B cell (primary cell): Measurements from ENCODE around the gene GMCL2. TPM values are rescaled to one million over a fixed set of nuclear protein-coding genes. Genes with fewer than 3 reads are reported as not detected.

ENCODE experiments used
- ATAC-seq: fragments of 200-7000 bp; cut with Tn5 transposase; one replicate; pipeline ENCODE4 v1.10.0; 2021; ENCODE audit warnings: low read depth, mild to moderate bottlenecking, moderate number of reproducible peaks, moderate library complexity
- CTCF ChIA-PET: fragments of 350-600 bp; sonication (Branson Sonifier 250); formaldehyde crosslinking; loops from one replicate; lab custom pipeline; 2021; ENCODE audit warnings: antibody characterized with exemption, inconsistent platforms; lab: Charles Lee
- POLR2A ChIA-PET: fragments of 350-600 bp; sonication (Branson Sonifier 250); formaldehyde crosslinking; loops from one replicate; lab custom pipeline; 2021; ENCODE audit warnings: antibody characterized with exemption; lab: Charles Lee
- DNase-seq: peaks from one replicate; pipeline ENCODE4 v3.0.0; 2013
- H2AFZ ChIP-seq: 2 replicates; pipeline ENCODE4 v1.6.1; 2012; ENCODE audit warnings: mild to moderate bottlenecking, low read depth, low read length; ENCODE audit not compliant: insufficient read depth, poor library complexity, severe bottlenecking
- H3K27ac ChIP-seq, 2 donors: 1 replicate in 1 of 2; 2 replicates in 1 of 2; pipeline ENCODE4 v1.5.1; 2012 to 2013; ENCODE audit warnings: low read length in 2 of 2, mild to moderate bottlenecking in 2 of 2, moderate library complexity in 1 of 2
- H3K27me3 ChIP-seq, 4 experiments: fragments of 200-600 bp in 1 of 4; sonication (generic) in 1 of 4; replicated peaks in 1 of 4; 1 replicate in 2 of 4; 2 replicates in 2 of 4; pipeline versions ENCODE4 v1.6.1 to v1.7.0; 2013 to 2016; ENCODE audit warnings: low read length in 3 of 4, mild to moderate bottlenecking in 2 of 4, mixed read lengths in 1 of 4, moderate library complexity in 1 of 4; ENCODE audit not compliant: insufficient read depth in 4 of 4, control insufficient read depth in 3 of 4; ENCODE audit errors: control extremely low read depth in 1 of 4
- H3K36me3 ChIP-seq, 2 experiments: replicated peaks in 1 of 2; 1 replicate in 1 of 2; 2 replicates in 1 of 2; pipeline versions ENCODE4 v1.6.1 to v1.7.1; 2013; ENCODE audit warnings: low read length in 1 of 2; ENCODE audit not compliant: insufficient read depth in 2 of 2, control insufficient read depth in 1 of 2; ENCODE audit errors: control extremely low read depth in 1 of 2, extremely low read depth in 1 of 2
- H3K4me1 ChIP-seq, 2 donors: fragments of 200-600 bp in 1 of 2; sonication (generic) in 1 of 2; 1 replicate in 1 of 2; 2 replicates in 1 of 2; pipeline versions ENCODE4 v1.5.1 to v1.6.1; 2013 to 2017; ENCODE audit warnings: low read length in 2 of 2; ENCODE audit not compliant: control insufficient read depth in 2 of 2, insufficient read depth in 2 of 2
- H3K4me2 ChIP-seq: replicated peaks from 2 replicates; pipeline ENCODE3; 2012; ENCODE audit warnings: mild to moderate bottlenecking, low read depth, low read length; ENCODE audit not compliant: poor library complexity, severe bottlenecking
- H3K4me3 ChIP-seq, 5 experiments: fragments of 200-600 bp in 1 of 5; sonication (generic) in 1 of 5; 1 replicate in 3 of 5; 2 replicates in 2 of 5; pipeline versions ENCODE4 v1.5.1 to v1.7.0; 2011 to 2016; ENCODE audit warnings: low read length in 4 of 5, mild to moderate bottlenecking in 4 of 5, low read depth in 2 of 5, control low read depth in 1 of 5, moderate library complexity in 1 of 5; ENCODE audit not compliant: insufficient read depth in 1 of 5; ENCODE audit errors: control extremely low read depth in 1 of 5, extremely low read depth in 1 of 5
- H3K79me2 ChIP-seq: fragments of 200-600 bp; sonication (generic); one replicate; pipeline ENCODE4 v1.6.0; 2016; ENCODE audit warnings: low read length; ENCODE audit not compliant: control insufficient read depth, insufficient read depth
- H3K9ac ChIP-seq: fragments of 200-600 bp; sonication (generic); 2 replicates; pipeline ENCODE4 v1.6.1; 2017; ENCODE audit warnings: mild to moderate bottlenecking, low read length, moderate library complexity
- H3K9me3 ChIP-seq, 3 donors: one replicate each; pipeline versions ENCODE4 v1.6.1 to v1.7.1; 2013; ENCODE audit warnings: low read length in 2 of 3; ENCODE audit not compliant: control insufficient read depth in 2 of 3, insufficient read depth in 1 of 3; ENCODE audit errors: control extremely low read depth in 1 of 3
- H4K20me1 ChIP-seq: 2 replicates; pipeline ENCODE4 v1.6.0; 2012; ENCODE audit warnings: mild to moderate bottlenecking, low read length; ENCODE audit not compliant: insufficient read depth, control insufficient read depth, poor library complexity, severe bottlenecking
- H3K27ac Mint-ChIP-seq: one replicate; pipeline ENCODE4 v1.8.0; 2021; ENCODE audit warnings: mixed read lengths
- H3K27me3 Mint-ChIP-seq: one replicate; pipeline ENCODE4 v1.8.0; 2021; ENCODE audit warnings: mixed read lengths
- H3K4me1 Mint-ChIP-seq: one replicate; pipeline ENCODE4 v1.8.0; 2021; ENCODE audit warnings: mixed read lengths
- H3K4me3 Mint-ChIP-seq: one replicate; pipeline ENCODE4 v1.8.0; 2021; ENCODE audit warnings: mixed read lengths
- H3K9me3 Mint-ChIP-seq: one replicate; pipeline ENCODE4 v1.8.0; 2022; ENCODE audit warnings: mixed read lengths; ENCODE audit not compliant: insufficient read depth
- EZH2 ChIP-seq: IDR thresholded peaks from 2 replicates; pipeline ENCODE4 v1.6.1; 2012; ENCODE audit warnings: borderline replicate concordance, low read depth, mild to moderate bottlenecking, moderate library complexity, low read length; ENCODE audit not compliant: insufficient read depth, poor library complexity, severe bottlenecking
- WGBS: methylation state at CpG from one replicate; pipeline ENCODE4 v1.1.5; 2013; ENCODE audit warnings: missing lambda C conversion rate; ENCODE audit not compliant: insufficient coverage; 5-methylcytosine and 5-hydroxymethylcytosine counted together
- intact Hi-C: fragments of 100-400 bp; cut with micrococcal nuclease; formaldehyde crosslinking; loops from one replicate; pipeline ENCODE4 v1.10.0; 2022
- polyA plus RNA-seq: library from polyadenylated mRNA; depleted of rRNA; stranded (reverse); fragments of >200 nt; gene quantifications from 2 replicates; pipeline ENCODE4 v1.2.3, GENCODE V29; 2012
- total RNA-seq, 2 donors: library from RNA; stranded (reverse); fragments of 120-200 nt in 1 of 2; gene quantifications; 1 replicate in 1 of 2; 2 replicates in 1 of 2; pipeline versions ENCODE4 v1.2.3 to v1.2.4, GENCODE V29; 2013 to 2022
- TF ChIP-seq, protein P1 (sequence below): fragments of 200-600 bp; IDR thresholded peaks from one replicate; pipeline ENCODE4 v1.8.0; 2022; ENCODE audit warnings: antibody characterized with exemption, mild to moderate bottlenecking

The GMCL2 gene
- total and polyA plus RNA-seq, 2 donors (not counting 1 experiment from before 2014, with no cell fraction given): not detected

GRCh38 chr5:178211095-178212048 is 24.2 kb upstream of the GMCL2 start:
- ChIA-PET CTCF (no interaction called here), POLR2A (interaction anchor here (0.6 kb wide), 1 partner anchor 352 kb away, joined by 13 read pairs; no protein-coding TSS in a partner anchor)
- Histone ChIP-seq H3K36me3 (peaks cover 0 to 92% of the 10 kb centered on the region in 2 experiments), H4K20me1 (peaks cover 65% of the 10 kb centered on the region), H3K9me3 (no peaks in the 10 kb centered on the region), H2AFZ (no peak overlapping the region), H3K9ac (no peak overlapping the region), H3K79me2 (peaks cover 20% of the 10 kb centered on the region), H3K4me1 (peaks cover 6 to 11% of the 10 kb centered on the region in 2 donors), H3K4me2 (no peak overlapping the region), H3K27me3 (no peaks in the 10 kb centered on the region), H3K27ac (no peak overlapping the region), H3K4me3 (no peak overlapping the region)
- intact Hi-C loops: no loop called here
- no peak for ATAC-seq
- Mint-ChIP-seq H3K4me3 (no peak overlapping the region), H3K27me3 (no peaks in the 10 kb centered on the region), H3K27ac (peak overlapping the region; percentile 59), H3K9me3 (no peaks in the 10 kb centered on the region), H3K4me1 (peaks cover 18% of the 10 kb centered on the region)
- TF ChIP-seq, protein P1, sequence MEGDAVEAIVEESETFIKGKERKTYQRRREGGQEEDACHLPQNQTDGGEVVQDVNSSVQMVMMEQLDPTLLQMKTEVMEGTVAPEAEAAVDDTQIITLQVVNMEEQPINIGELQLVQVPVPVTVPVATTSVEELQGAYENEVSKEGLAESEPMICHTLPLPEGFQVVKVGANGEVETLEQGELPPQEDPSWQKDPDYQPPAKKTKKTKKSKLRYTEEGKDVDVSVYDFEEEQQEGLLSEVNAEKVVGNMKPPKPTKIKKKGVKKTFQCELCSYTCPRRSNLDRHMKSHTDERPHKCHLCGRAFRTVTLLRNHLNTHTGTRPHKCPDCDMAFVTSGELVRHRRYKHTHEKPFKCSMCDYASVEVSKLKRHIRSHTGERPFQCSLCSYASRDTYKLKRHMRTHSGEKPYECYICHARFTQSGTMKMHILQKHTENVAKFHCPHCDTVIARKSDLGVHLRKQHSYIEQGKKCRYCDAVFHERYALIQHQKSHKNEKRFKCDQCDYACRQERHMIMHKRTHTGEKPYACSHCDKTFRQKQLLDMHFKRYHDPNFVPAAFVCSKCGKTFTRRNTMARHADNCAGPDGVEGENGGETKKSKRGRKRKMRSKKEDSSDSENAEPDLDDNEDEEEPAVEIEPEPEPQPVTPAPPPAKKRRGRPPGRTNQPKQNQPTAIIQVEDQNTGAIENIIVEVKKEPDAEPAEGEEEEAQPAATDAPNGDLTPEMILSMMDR: no peak
- no peak for TF ChIP-seq EZH2
- DNase-seq: no peak
- WGBS: 82% methylated on average over 8 of the region's 8 CpGs

DNA sequence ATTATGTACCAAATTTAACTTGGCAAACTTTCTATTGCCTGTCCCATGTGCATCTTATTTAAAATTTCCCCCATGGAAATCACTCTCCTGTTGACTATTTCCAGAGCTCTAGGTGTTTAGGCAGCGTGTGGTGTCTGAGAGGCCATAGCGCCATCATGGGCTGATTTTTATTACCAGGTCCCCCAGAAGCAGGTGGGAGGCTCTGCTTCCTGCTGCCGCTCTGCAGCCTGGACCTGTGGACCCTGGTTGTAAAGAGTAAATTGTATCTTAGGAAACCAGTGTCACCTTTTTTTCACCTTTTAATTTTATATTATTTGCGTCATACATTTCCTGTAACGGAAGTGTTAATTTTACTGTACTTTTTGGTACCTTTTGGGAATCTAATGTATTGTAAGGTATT is 23.5 kb upstream of the GMCL2 start:
- Histone ChIP-seq H3K4me3 (no peak overlapping the region), H3K9ac (no peak overlapping the region), H3K79me2 (peaks cover 27% of the 10 kb centered on the region), H2AFZ (no peak overlapping the region), H3K27me3 (no peaks in the 10 kb centered on the region), H3K27ac (no peak overlapping the region), H3K9me3 (no peaks in the 10 kb centered on the region), H3K4me2 (no peak overlapping the region), H3K4me1 (peaks cover 8 to 12% of the 10 kb centered on the region in 2 donors), H4K20me1 (peaks cover 66% of the 10 kb centered on the region), H3K36me3 (peaks cover 0 to 94% of the 10 kb centered on the region in 2 experiments)
- Mint-ChIP-seq H3K4me3 (no peak overlapping the region), H3K4me1 (peaks cover 20% of the 10 kb centered on the region), H3K27ac (peak overlapping the region; percentile 20), H3K27me3 (no peaks in the 10 kb centered on the region), H3K9me3 (no peaks in the 10 kb centered on the region)
- intact Hi-C loops: no loop called here
- no peak for DNase-seq
- CTCF ChIA-PET: no interaction called here
- POLR2A ChIA-PET: interaction anchor here (0.6 kb wide), 1 partner anchor 16 kb away, joined by 3 read pairs; no protein-coding TSS in a partner anchor
- 83% methylated on average over 1 of the region's 5 CpGs for whole genome bisulfite sequencing
- TF ChIP-seq EZH2: no peak
- TF ChIP-seq, protein P1: no peak
- ATAC-seq: no peak
